ENCODE data around the gene KCNC1.

Gene KCNC1

DNA sequence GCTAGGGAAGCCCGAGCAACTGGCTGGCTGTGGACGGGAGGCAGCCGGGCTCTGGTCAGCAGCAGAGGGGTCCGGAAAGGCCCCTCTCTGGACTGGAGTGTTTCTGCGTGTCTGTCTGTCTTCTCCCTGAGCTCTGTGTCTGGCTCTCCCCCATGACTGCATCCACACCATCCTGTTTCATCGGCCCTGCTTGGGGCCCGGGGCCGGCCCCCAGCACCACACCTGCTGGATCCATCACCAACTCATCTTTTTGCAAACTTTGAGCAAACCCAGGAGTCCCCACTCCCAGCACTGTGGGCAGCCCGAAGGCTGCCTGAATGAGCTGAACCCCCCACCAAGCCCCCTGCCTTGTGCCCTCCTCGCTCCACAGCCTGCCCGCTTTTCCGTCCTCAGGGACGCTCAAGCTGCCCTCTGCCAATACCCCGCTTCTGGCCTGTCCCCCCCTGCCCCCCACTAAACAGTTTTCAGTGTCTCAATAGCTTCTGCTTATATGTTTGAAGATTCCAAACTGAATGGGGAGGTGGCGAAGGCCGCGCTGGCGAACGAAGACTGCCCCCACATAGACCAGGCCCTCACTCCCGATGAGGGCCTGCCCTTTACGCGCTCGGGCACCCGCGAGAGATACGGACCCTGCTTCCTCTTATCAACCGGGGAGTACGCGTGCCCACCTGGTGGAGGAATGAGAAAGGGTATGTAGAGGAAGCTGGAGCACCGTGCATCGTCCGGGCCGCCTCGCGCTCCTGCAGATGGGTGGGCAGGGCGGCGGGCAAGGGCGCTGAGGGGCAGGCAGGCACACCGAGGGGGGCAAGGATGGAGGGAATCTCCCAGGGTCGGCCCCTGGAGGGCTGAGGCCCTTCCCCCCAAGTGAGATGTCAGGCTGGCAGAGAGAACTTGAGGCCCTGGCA lies 44.6 kb downstream of the KCNC1 start:
- H3K36me3 ChIP-seq (ENCODE audit: insufficient read depth, low read length): no peaks in the 10 kb centered on the region
- no peak overlapping the region for H3K4me2 ChIP-seq (ENCODE audit: low read length)
- no peaks in the 10 kb centered on the region for H3K9me2 ChIP-seq (ENCODE audit: low read depth, low read length)
- H4K20me1 ChIP-seq (ENCODE audit: insufficient read depth, low read length): no peaks in the 10 kb centered on the region
- no peaks in the 10 kb centered on the region for H3K4me1 ChIP-seq (ENCODE audit: insufficient read depth, low read length, severe bottlenecking)
- no peak overlapping the region for H3K9ac ChIP-seq (ENCODE audit: low read length)
- TF ChIP-seq, protein P1, sequence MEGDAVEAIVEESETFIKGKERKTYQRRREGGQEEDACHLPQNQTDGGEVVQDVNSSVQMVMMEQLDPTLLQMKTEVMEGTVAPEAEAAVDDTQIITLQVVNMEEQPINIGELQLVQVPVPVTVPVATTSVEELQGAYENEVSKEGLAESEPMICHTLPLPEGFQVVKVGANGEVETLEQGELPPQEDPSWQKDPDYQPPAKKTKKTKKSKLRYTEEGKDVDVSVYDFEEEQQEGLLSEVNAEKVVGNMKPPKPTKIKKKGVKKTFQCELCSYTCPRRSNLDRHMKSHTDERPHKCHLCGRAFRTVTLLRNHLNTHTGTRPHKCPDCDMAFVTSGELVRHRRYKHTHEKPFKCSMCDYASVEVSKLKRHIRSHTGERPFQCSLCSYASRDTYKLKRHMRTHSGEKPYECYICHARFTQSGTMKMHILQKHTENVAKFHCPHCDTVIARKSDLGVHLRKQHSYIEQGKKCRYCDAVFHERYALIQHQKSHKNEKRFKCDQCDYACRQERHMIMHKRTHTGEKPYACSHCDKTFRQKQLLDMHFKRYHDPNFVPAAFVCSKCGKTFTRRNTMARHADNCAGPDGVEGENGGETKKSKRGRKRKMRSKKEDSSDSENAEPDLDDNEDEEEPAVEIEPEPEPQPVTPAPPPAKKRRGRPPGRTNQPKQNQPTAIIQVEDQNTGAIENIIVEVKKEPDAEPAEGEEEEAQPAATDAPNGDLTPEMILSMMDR (IDR thresholded peaks at IDR 0.05; ENCODE audit: low read length): no peak
- TF ChIP-seq EZH2 (IDR thresholded peaks at IDR 0.05; ENCODE audit: borderline replicate concordance, low read length): no peak
- H3K79me2 ChIP-seq (ENCODE audit: insufficient read depth, low read length): no peaks in the 10 kb centered on the region
- no peak overlapping the region for H3K4me3 ChIP-seq (ENCODE audit: low read depth, low read length, poor library complexity, severe bottlenecking)
- no peak overlapping the region for H2AFZ ChIP-seq (ENCODE audit: low read length)
- H3K27me3 ChIP-seq (ENCODE audit: insufficient read depth, low read length): no peaks in the 10 kb centered on the region
- H3F3A ChIP-seq (ENCODE audit: insufficient read depth, low read length): no peaks in the 10 kb centered on the region
- H3K9me3 ChIP-seq (ENCODE audit: low read length): no peaks in the 10 kb centered on the region
- H3K27ac ChIP-seq (ENCODE audit: low read depth, low read length, poor library complexity, severe bottlenecking): no peak overlapping the region

DNA sequence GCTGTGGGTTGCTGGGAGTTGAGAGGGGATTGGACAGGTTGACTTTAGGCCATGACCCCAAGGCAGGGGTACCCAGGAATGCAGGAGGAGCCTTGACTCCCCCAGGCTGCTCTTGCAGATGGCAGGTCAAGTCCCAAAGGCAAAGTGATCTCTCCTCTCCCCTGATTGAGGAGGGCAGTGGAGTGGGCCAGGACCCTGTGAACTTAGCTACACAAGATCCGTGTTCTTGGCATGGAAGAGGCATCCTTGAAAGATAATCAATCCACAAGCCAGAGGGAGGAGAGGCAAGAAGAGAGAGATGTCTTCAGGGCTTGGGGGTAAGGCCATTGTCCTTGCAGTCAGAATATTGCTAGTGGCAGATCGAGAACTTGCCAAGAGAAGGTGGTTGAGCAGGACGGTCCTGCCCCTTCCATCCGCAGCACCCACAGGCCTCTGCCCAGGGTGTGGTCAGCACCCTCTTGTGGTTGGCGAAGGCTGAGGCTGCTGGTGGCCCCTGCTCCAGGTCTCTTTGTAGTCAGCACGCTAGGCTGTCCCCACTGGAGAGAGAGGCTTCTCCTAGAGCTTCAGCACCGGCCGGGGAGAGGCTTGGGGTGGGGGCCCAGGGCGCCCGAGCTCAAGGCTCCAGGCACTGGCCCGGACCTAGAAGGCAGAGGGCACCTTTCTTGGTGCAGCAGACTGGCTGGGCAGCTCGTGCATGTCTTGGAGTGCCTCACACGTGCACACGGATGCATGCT lies 45.4 kb downstream of the KCNC1 start:
- Histone ChIP-seq H3F3A (ENCODE audit: insufficient read depth, low read length) (no peaks in the 10 kb centered on the region), H3K27ac (ENCODE audit: low read depth, low read length, poor library complexity, severe bottlenecking) (no peak overlapping the region), H3K36me3 (ENCODE audit: insufficient read depth, low read length) (no peaks in the 10 kb centered on the region), H3K4me1 (ENCODE audit: insufficient read depth, low read length, severe bottlenecking) (no peaks in the 10 kb centered on the region), H3K9ac (ENCODE audit: low read length) (no peak overlapping the region), H3K4me3 (ENCODE audit: low read depth, low read length, poor library complexity, severe bottlenecking) (no peak overlapping the region), H4K20me1 (ENCODE audit: insufficient read depth, low read length) (no peaks in the 10 kb centered on the region), H3K9me2 (ENCODE audit: low read depth, low read length) (no peaks in the 10 kb centered on the region), H3K4me2 (ENCODE audit: low read length) (no peak overlapping the region), H2AFZ (ENCODE audit: low read length) (no peak overlapping the region), H3K79me2 (ENCODE audit: insufficient read depth, low read length) (no peaks in the 10 kb centered on the region), H3K9me3 (ENCODE audit: low read length) (no peaks in the 10 kb centered on the region), H3K27me3 (ENCODE audit: insufficient read depth, low read length) (no peaks in the 10 kb centered on the region)
- no peak for TF ChIP-seq EZH2 (IDR thresholded peaks at IDR 0.05; ENCODE audit: borderline replicate concordance, low read length)
- TF ChIP-seq, protein P1 (IDR thresholded peaks at IDR 0.05; ENCODE audit: low read length): no peak

DNA sequence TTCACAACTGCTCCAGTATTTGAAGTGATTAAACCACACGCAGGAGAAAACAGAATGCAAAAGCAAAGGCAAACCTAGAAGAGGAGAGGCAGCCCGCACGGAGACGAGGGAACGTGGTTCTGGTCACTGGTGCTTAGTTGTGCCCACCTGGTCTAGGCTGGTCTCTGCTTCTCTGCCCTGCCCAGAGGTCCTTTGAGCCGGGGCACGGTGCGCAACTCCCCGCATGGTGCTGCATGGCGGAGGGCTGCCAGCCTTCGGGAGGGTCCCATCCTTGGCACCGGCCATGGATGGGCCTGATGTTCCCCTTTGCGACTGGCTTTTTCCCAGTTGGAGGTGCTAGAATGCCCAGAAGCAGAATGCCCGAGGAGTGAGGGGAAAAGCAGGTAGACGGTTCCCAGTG lies 46.1 kb downstream of the KCNC1 start:
- H3K4me3 ChIP-seq (ENCODE audit: low read depth, low read length, poor library complexity, severe bottlenecking): no peak overlapping the region
- no peaks in the 10 kb centered on the region for H3K9me2 ChIP-seq (ENCODE audit: low read depth, low read length)
- H3K4me1 ChIP-seq (ENCODE audit: insufficient read depth, low read length, severe bottlenecking): no peaks in the 10 kb centered on the region
- H3F3A ChIP-seq (ENCODE audit: insufficient read depth, low read length): no peaks in the 10 kb centered on the region
- no peak overlapping the region for H3K27ac ChIP-seq (ENCODE audit: low read depth, low read length, poor library complexity, severe bottlenecking)
- H3K36me3 ChIP-seq (ENCODE audit: insufficient read depth, low read length): no peaks in the 10 kb centered on the region
- H3K9ac ChIP-seq (ENCODE audit: low read length): no peak overlapping the region
- no peaks in the 10 kb centered on the region for H3K9me3 ChIP-seq (ENCODE audit: low read length)
- H3K79me2 ChIP-seq (ENCODE audit: insufficient read depth, low read length): no peaks in the 10 kb centered on the region
- no peaks in the 10 kb centered on the region for H4K20me1 ChIP-seq (ENCODE audit: insufficient read depth, low read length)
- TF ChIP-seq, protein P1 (IDR thresholded peaks at IDR 0.05; ENCODE audit: low read length): no peak
- no peak for TF ChIP-seq EZH2 (IDR thresholded peaks at IDR 0.05; ENCODE audit: borderline replicate concordance, low read length)
- H3K4me2 ChIP-seq (ENCODE audit: low read length): no peak overlapping the region
- no peaks in the 10 kb centered on the region for H3K27me3 ChIP-seq (ENCODE audit: insufficient read depth, low read length)
- no peak overlapping the region for H2AFZ ChIP-seq (ENCODE audit: low read length)

Data from OCI-LY1 (cell line).